Thyroid gland (tissue), 4 donors: ENCODE results near the gene PCGF3. TPM values are rescaled to one million over a fixed set of nuclear protein-coding genes. Genes with fewer than 3 reads are reported as not detected.
A peak's percentile ranks its signal among the peaks of the same experiment; 100 is the strongest.

Experiments used
- DNase-seq, 2 donors: peaks; one replicate each; pipeline ENCODE4 v3.0.0-alpha.2; 2019
- H3K27ac ChIP-seq, 3 donors: fragments of 200-600 bp; sonication (generic); 1 replicate in 2 of 3; 2 replicates in 1 of 3; pipeline ENCODE4 v1.5.1; 2016 to 2019; ENCODE audit warnings: mild to moderate bottlenecking in 1 of 3, moderate library complexity in 1 of 3
- H3K27me3 ChIP-seq: fragments of 200-600 bp; sonication (generic); one replicate; pipeline ENCODE4 v1.5.1; 2019
- H3K36me3 ChIP-seq, 2 donors: fragments of 200-600 bp; sonication (generic); one replicate each; pipeline ENCODE4 v1.5.1; 2016 to 2019
- H3K4me1 ChIP-seq, 2 donors: fragments of 200-600 bp; sonication (generic); one replicate each; pipeline ENCODE4 v1.5.1; 2017 to 2019
- H3K4me3 ChIP-seq, 3 donors: fragments of 200-600 bp; sonication (generic); replicated peaks in 1 of 3; 1 replicate in 2 of 3; 2 replicates in 1 of 3; pipeline ENCODE4 v1.5.1; 2016; ENCODE audit warnings: mild to moderate bottlenecking in 1 of 3
- H3K9me3 ChIP-seq: fragments of 200-600 bp; sonication (generic); one replicate; pipeline ENCODE4 v1.5.1; 2017
- CTCF ChIP-seq, 6 experiments: fragments of 200-600 bp in 3 of 6; fragments of 450-650 bp in 3 of 6; sonication (generic) in 3 of 6; IDR thresholded peaks; one replicate each; pipeline ENCODE4 v1.5.1; 2016 to 2019; ENCODE audit warnings: antibody characterized with exemption in 6 of 6, mild to moderate bottlenecking in 2 of 6, inconsistent platforms in 1 of 6, moderate library complexity in 1 of 6
- POLR2A ChIP-seq, 2 donors: fragments of 450-650 bp; IDR thresholded peaks; one replicate each; pipeline ENCODE4 v1.6.1; 2017; ENCODE audit warnings: antibody characterized with exemption in 2 of 2, mild to moderate bottlenecking in 2 of 2, moderate library complexity in 1 of 2
- WGBS, 2 donors: methylation state at CpG; one replicate each; pipeline ENCODE4 v1.1.5; 2017; 5-methylcytosine and 5-hydroxymethylcytosine counted together
- intact Hi-C: fragments of 100-400 bp; cut with DNase I; formaldehyde crosslinking; loops from one replicate; pipeline ENCODE4 v1.15.1; 2023
- total RNA-seq, 4 donors: library from RNA; depleted of rRNA; stranded (reverse); fragments of >200 nt; gene quantifications; one replicate each; pipeline ENCODE4 v1.2.3, GENCODE V29; 2016

PCGF3 gene
- total RNA-seq, 4 donors from 2014 or later = 41.4 to 60.0 (median 50.2) TPM

- 3% methylated on average over 6 of the region's 19 CpGs; no CpG with 5 or more reads in 1 of the 2 donors for WGBS, 2 donors
- peak; percentile 76 to 84 for DNase-seq
- H3K27me3 ChIP-seq = no peaks in the 10 kb centered on the region
- H3K4me3 ChIP-seq = no peak overlapping the region
- no peak overlapping the region for H3K27ac ChIP-seq
- intact Hi-C loops = no loop called here
- TF ChIP-seq POLR2A (IDR thresholded peaks at IDR 0.05) (no peak), CTCF (IDR thresholded peaks at IDR 0.05) (peak in 5 of 6 experiments; percentile 33 to 75 (median 64))
- H3K36me3 ChIP-seq = no peaks in the 10 kb centered on the region
- H3K9me3 ChIP-seq = no peaks in the 10 kb centered on the region
- peaks cover 20 to 47% of the 10 kb centered on the region in 2 donors for H3K4me1 ChIP-seq
Measured at GRCh38 chr4:683982-684622, 21.5 kb upstream of the PCGF3 start.

- Histone ChIP-seq H3K27ac (no peak overlapping the region), H3K4me1 (peaks cover 27 to 53% of the 10 kb centered on the region in 2 donors), H3K36me3 (no peaks in the 10 kb centered on the region), H3K9me3 (no peaks in the 10 kb centered on the region), H3K27me3 (no peaks in the 10 kb centered on the region), H3K4me3 (no peak overlapping the region)
- WGBS, 2 donors = 89 to 90% methylated on average over 9 to 13 of the region's 21 CpGs
- TF ChIP-seq CTCF (IDR thresholded peaks at IDR 0.05) (no peak), POLR2A (IDR thresholded peaks at IDR 0.05) (no peak)
- intact Hi-C loops = no loop called here
- DNase-seq = no peak
Measured at GRCh38 chr4:684623-685327, 20.9 kb upstream of the PCGF3 start.

GRCh38 chr4:685679-686412, 19.8 kb upstream of the PCGF3 start:
- Histone ChIP-seq H3K9me3 (no peaks in the 10 kb centered on the region), H3K36me3 (no peaks in the 10 kb centered on the region), H3K4me3 (no peak overlapping the region), H3K27me3 (no peaks in the 10 kb centered on the region), H3K27ac (no peak overlapping the region), H3K4me1 (peaks cover 26 to 47% of the 10 kb centered on the region in 2 donors)
- TF ChIP-seq CTCF (IDR thresholded peaks at IDR 0.05) (no peak), POLR2A (IDR thresholded peaks at IDR 0.05) (no peak)
- DNase-seq = no peak
- intact Hi-C loops = no loop called here
- WGBS, 2 donors = 91 to 96% methylated on average over 14 to 30 of the region's 37 CpGs

GRCh38 chr4:686413-687040, 19.1 kb upstream of the PCGF3 start:
- Histone ChIP-seq H3K4me1 (peaks cover 24 to 43% of the 10 kb centered on the region in 2 donors), H3K4me3 (no peak overlapping the region), H3K27ac (peak overlapping the region in 1 of 3 donors; percentile 81), H3K27me3 (no peaks in the 10 kb centered on the region), H3K9me3 (no peaks in the 10 kb centered on the region), H3K36me3 (no peaks in the 10 kb centered on the region)
- WGBS, 2 donors = 94 to 98% methylated on average over 9 to 10 of the region's 31 CpGs
- no peak for DNase-seq
- intact Hi-C loops = no loop called here
- TF ChIP-seq POLR2A (IDR thresholded peaks at IDR 0.05) (no peak), CTCF (IDR thresholded peaks at IDR 0.05) (no peak)
